ENCODE results near the gene DUSP22. TPM values are rescaled to one million over a fixed set of nuclear protein-coding genes. Genes with fewer than 3 reads are reported as not detected.

The DUSP22 gene
- total and polyA plus RNA-seq, 4 donors, result 23.0 to 65.8 (median 49.3) TPM

DNA sequence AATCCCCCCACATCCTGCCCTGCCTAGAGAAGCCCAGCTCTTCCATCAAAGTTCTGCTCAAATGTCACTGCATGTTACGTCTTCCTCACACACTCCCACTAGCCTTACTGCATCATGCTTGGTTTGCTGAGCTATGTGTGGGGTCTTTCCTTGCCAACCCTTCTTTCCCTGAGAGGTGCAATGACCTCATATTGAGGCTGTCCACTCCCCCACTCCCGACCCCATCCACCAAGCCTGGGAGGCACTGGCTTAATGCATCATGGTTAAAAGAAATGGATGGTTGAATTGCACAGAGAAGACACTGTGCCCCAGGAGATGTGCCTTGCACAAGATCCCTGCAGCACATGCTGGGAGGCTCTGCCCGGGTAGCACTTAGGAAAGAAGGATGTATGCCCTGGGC is 91.6 kb downstream of the DUSP22 start:
- 58 to 64% methylated on average over 3 of the region's 3 CpGs for WGBS, 2 donors
- intact Hi-C loops (cut with DNase I), result no loop called here

DNA sequence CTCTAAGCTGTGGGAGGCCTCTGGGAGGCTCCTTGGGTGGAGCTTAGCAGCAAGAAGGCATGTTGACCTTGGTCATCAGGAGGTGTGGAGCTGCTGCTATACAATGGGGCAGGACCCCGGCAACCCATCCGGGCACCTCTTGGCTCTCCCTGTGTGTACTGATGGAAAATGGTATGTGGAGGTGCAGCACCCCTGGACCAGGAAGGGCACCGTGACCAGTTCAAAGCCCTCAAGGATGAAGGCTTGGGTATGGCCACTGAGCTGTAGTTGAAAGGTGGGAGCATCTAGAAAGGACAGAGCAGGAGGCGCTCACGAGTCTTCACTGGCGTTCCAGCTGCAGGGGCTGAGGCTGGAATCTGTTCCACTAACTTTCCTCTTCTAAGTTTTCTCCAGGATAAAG is 92.6 kb downstream of the DUSP22 start:
- ATAC-seq (ENCODE audit: low FRiP score) (no peak), DNase-seq (no peak)
- WGBS, 2 donors, result 89% methylated on average over 6 of the region's 6 CpGs

More for the DNA sequence above, 91.6 kb downstream of the DUSP22 start:
- DNase-seq (no peak), ATAC-seq (ENCODE audit: low FRiP score) (no peak)
- Histone ChIP-seq H3K27ac (ENCODE audit: low read depth in 1 of 2, low read length in 2 of 2) (no peak overlapping the region), H3K27me3 (ENCODE audit: control insufficient read depth in 1 of 2, insufficient read depth in 2 of 2, low read length in 1 of 2) (no peaks in the 10 kb centered on the region), H3K9me3 (ENCODE audit: control insufficient read depth, low read length) (no peaks in the 10 kb centered on the region), H3K36me3 (ENCODE audit: control insufficient read depth in 1 of 2, insufficient read depth in 2 of 2, low read length in 1 of 2) (no peaks in the 10 kb centered on the region), H3K4me3 (ENCODE audit: low read length in 2 of 2) (no peak overlapping the region), H3K4me1 (ENCODE audit: control insufficient read depth in 1 of 2, insufficient read depth in 2 of 2, low read length in 2 of 2) (no peaks in the 10 kb centered on the region)

DNA sequence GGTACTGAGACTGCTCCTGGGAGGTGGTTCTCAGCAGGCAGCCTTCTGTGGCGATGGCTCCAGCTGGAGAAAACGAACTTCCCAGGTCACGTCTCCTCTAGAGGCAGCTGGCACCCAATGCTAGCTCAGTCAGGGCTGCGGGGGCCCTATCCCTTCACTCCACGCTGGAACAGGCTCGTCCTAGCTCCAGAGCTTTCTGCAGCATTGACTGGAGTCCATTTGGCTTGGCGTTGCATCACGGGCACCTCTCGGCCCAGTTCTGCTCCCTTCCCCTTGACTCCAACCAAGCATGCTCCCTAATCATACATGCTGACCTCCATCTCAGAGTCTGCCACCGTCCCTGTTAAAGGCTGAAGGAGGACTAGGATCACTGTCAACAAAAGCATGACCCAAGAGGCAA is 93.3 kb downstream of the DUSP22 start:
- no peaks in the 10 kb centered on the region for H3K27me3 ChIP-seq (ENCODE audit: control insufficient read depth in 1 of 2, insufficient read depth in 2 of 2, low read length in 1 of 2)
- 83 to 84% methylated on average over 10 of the region's 10 CpGs for WGBS, 2 donors
- no peaks in the 10 kb centered on the region for H3K9me3 ChIP-seq (ENCODE audit: control insufficient read depth, low read length)
- H3K27ac ChIP-seq (ENCODE audit: low read depth in 1 of 2, low read length in 2 of 2), result no peak overlapping the region
- intact Hi-C loops (cut with DNase I), result no loop called here
- no peaks in the 10 kb centered on the region for H3K36me3 ChIP-seq (ENCODE audit: control insufficient read depth in 1 of 2, insufficient read depth in 2 of 2, low read length in 1 of 2)
- H3K4me3 ChIP-seq (ENCODE audit: low read length in 2 of 2), result no peak overlapping the region
- no peak for ATAC-seq (ENCODE audit: low FRiP score)
- no peak for DNase-seq
- no peaks in the 10 kb centered on the region for H3K4me1 ChIP-seq (ENCODE audit: control insufficient read depth in 1 of 2, insufficient read depth in 2 of 2, low read length in 2 of 2)

More for the DNA sequence above, 92.6 kb downstream of the DUSP22 start:
- H3K4me3 ChIP-seq (ENCODE audit: low read length in 2 of 2), result no peak overlapping the region
- no peaks in the 10 kb centered on the region for H3K36me3 ChIP-seq (ENCODE audit: control insufficient read depth in 1 of 2, insufficient read depth in 2 of 2, low read length in 1 of 2)
- H3K4me1 ChIP-seq (ENCODE audit: control insufficient read depth in 1 of 2, insufficient read depth in 2 of 2, low read length in 2 of 2), result no peaks in the 10 kb centered on the region
- no peaks in the 10 kb centered on the region for H3K27me3 ChIP-seq (ENCODE audit: control insufficient read depth in 1 of 2, insufficient read depth in 2 of 2, low read length in 1 of 2)
- H3K9me3 ChIP-seq (ENCODE audit: control insufficient read depth, low read length), result no peaks in the 10 kb centered on the region
- intact Hi-C loops (cut with DNase I), result no loop called here
- no peak overlapping the region for H3K27ac ChIP-seq (ENCODE audit: low read depth in 1 of 2, low read length in 2 of 2)

DNA sequence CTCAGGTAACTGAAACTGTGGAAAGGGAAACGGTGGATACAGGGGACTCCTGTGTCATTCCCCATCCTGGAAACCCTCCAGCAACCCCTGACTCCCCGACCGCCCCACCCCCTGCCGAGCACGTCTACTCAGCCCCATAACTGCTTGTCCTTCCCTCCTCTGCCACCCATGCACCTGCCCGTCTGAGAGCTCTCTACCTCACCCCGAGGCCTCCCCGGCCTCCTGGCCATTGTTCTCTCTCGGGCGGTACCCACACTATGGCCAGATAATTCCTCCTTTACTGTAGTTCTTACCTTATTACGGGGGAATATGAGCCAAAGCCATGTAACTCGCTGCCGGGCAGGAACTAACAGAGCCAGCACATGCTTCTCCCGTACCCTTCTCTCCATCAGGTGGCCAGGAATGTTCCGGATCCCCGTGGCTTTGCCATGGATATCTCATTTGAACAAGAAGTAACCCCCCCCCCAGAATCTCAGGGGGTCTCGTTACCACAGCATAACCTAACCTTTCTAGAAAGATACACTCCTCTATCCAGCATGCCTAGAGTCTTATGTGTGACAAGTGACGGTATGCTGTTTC is 94.5 kb downstream of the DUSP22 start:
- Histone ChIP-seq H3K4me3 (ENCODE audit: low read length in 2 of 2) (no peak overlapping the region), H3K36me3 (ENCODE audit: control insufficient read depth in 1 of 2, insufficient read depth in 2 of 2, low read length in 1 of 2) (no peaks in the 10 kb centered on the region), H3K9me3 (ENCODE audit: control insufficient read depth, low read length) (no peaks in the 10 kb centered on the region), H3K4me1 (ENCODE audit: control insufficient read depth in 1 of 2, insufficient read depth in 2 of 2, low read length in 2 of 2) (no peaks in the 10 kb centered on the region), H3K27ac (ENCODE audit: low read depth in 1 of 2, low read length in 2 of 2) (no peak overlapping the region), H3K27me3 (ENCODE audit: control insufficient read depth in 1 of 2, insufficient read depth in 2 of 2, low read length in 1 of 2) (no peaks in the 10 kb centered on the region)
- no peak for DNase-seq
- intact Hi-C loops (cut with DNase I), result no loop called here
- no peak for ATAC-seq (ENCODE audit: low FRiP score)
- 86 to 90% methylated on average over 18 of the region's 18 CpGs for WGBS, 2 donors

DNA sequence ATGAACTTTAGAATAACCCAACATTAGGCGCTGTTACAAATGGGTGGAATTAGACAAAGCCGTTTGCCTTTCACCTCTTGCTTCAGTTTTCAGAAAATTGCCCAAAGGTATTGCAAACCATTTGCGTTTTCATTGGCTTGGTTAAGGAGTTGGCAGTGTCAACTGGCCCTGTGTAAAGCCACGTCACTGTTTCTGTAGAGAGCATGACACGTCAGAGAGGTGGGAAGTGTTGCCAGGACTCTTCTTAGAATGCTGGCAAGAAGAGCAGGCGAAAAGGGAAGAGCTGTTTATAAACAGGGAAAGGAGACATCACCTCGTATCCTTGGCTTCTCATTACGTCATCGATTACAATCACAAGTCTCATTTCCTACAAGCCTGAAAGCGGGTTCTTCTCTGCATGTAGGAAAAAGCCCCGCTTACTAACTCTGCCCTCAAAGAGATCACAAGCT is 95.0 kb downstream of the DUSP22 start:
- Histone ChIP-seq H3K27me3 (ENCODE audit: control insufficient read depth in 1 of 2, insufficient read depth in 2 of 2, low read length in 1 of 2) (no peaks in the 10 kb centered on the region), H3K36me3 (ENCODE audit: control insufficient read depth in 1 of 2, insufficient read depth in 2 of 2, low read length in 1 of 2) (no peaks in the 10 kb centered on the region), H3K4me3 (ENCODE audit: low read length in 2 of 2) (no peak overlapping the region), H3K27ac (ENCODE audit: low read depth in 1 of 2, low read length in 2 of 2) (no peak overlapping the region), H3K9me3 (ENCODE audit: control insufficient read depth, low read length) (no peaks in the 10 kb centered on the region), H3K4me1 (ENCODE audit: control insufficient read depth in 1 of 2, insufficient read depth in 2 of 2, low read length in 2 of 2) (no peaks in the 10 kb centered on the region)
- no peak for DNase-seq
- 48 to 50% methylated on average over 11 of the region's 11 CpGs for WGBS, 2 donors
- ATAC-seq (ENCODE audit: low FRiP score), result no peak
- intact Hi-C loops (cut with DNase I), result no loop called here

DNA sequence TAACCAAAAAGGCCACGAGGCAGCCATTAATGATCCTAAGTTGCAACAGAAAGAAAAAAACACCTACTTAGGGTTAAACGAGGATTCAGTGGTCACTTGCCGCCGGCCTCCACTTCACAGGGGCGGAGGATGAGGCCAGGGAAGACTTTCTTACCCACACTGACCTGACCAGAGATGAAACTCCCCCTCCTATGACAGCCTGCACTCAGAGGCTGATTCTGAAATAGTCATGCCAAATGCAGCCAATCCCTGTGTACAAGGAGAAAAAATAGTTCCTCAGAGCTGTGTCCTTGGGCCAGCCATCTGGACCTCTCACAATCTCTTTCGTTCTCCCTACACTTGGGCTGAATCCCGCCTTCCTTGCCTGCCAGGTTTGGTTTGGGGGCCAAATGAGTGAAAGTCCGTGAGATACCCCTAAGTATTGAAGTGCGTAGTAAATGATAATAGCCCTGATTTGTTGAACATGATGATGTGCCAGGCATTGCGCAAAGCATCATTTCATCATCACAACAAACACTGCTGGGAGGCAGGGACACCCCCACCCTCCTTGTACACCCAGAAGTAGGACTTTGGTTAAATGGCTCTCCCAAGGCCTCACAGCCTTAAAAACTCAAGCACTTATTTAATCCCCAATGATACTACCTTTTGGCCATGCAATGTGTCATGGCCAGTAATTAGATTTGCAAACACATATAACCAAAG is 96.1 kb downstream of the DUSP22 start:
- Histone ChIP-seq H3K9me3 (ENCODE audit: control insufficient read depth, low read length) (no peaks in the 10 kb centered on the region), H3K36me3 (ENCODE audit: control insufficient read depth in 1 of 2, insufficient read depth in 2 of 2, low read length in 1 of 2) (no peaks in the 10 kb centered on the region), H3K27ac (ENCODE audit: low read depth in 1 of 2, low read length in 2 of 2) (no peak overlapping the region), H3K4me3 (ENCODE audit: low read length in 2 of 2) (no peak overlapping the region), H3K27me3 (ENCODE audit: control insufficient read depth in 1 of 2, insufficient read depth in 2 of 2, low read length in 1 of 2) (no peaks in the 10 kb centered on the region), H3K4me1 (ENCODE audit: control insufficient read depth in 1 of 2, insufficient read depth in 2 of 2, low read length in 2 of 2) (no peaks in the 10 kb centered on the region)
- intact Hi-C loops (cut with DNase I), result no loop called here
- WGBS, 2 donors, result 80 to 81% methylated on average over 10 of the region's 10 CpGs
- no peak for ATAC-seq (ENCODE audit: low FRiP score)
- no peak for DNase-seq

DNA sequence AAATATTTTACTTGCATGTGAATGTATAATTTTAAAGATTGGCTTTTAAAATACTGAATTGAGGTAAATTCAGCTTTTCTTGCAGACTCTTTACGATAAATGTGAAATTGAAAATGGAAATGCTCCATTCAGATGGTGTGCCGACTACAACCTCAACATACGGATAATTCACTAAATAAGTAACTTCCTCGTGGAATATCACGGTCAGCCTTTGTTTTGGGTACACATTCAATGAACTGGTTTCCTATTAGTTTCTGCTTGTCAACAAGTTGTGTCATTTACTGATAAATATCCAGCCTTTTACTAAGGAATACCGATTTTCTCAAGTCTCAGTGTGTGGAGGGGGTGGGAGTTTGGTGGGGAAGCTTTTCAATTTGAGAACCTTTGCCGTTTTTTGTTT is 96.9 kb downstream of the DUSP22 start:
- intact Hi-C loops (cut with DNase I), result no loop called here
- Histone ChIP-seq H3K27ac (ENCODE audit: low read depth in 1 of 2, low read length in 2 of 2) (no peak overlapping the region), H3K4me1 (ENCODE audit: control insufficient read depth in 1 of 2, insufficient read depth in 2 of 2, low read length in 2 of 2) (no peaks in the 10 kb centered on the region), H3K9me3 (ENCODE audit: control insufficient read depth, low read length) (no peaks in the 10 kb centered on the region), H3K27me3 (ENCODE audit: control insufficient read depth in 1 of 2, insufficient read depth in 2 of 2, low read length in 1 of 2) (no peaks in the 10 kb centered on the region), H3K36me3 (ENCODE audit: control insufficient read depth in 1 of 2, insufficient read depth in 2 of 2, low read length in 1 of 2) (no peaks in the 10 kb centered on the region), H3K4me3 (ENCODE audit: low read length in 2 of 2) (no peak overlapping the region)
- 82 to 87% methylated on average over 7 of the region's 7 CpGs for WGBS, 2 donors
- DNase-seq, result no peak
- no peak for ATAC-seq (ENCODE audit: low FRiP score)

DNA sequence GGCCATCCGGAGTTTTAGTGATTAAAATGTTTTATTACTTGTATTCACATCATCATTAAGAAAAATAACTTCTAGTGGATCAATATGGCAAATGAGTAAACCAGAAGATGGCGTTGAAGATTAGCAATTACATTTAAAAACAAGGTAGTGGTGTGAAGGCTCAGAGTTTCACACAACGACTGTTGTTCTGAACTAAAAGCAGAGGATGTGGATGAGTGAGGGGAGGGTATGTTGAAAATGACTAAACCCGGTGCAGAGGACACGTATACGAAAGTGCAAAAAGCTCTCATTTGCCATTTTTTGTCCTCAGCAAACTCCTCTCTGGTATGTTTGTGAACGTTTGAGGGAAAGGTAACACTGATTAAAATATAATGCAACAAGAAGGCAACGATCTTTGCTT is 97.3 kb downstream of the DUSP22 start:
- H3K4me3 ChIP-seq (ENCODE audit: low read length in 2 of 2), result no peak overlapping the region
- DNase-seq (no peak), ATAC-seq (ENCODE audit: low FRiP score) (no peak)
- no peaks in the 10 kb centered on the region for H3K36me3 ChIP-seq (ENCODE audit: control insufficient read depth in 1 of 2, insufficient read depth in 2 of 2, low read length in 1 of 2)
- no peaks in the 10 kb centered on the region for H3K27me3 ChIP-seq (ENCODE audit: control insufficient read depth in 1 of 2, insufficient read depth in 2 of 2, low read length in 1 of 2)
- 58 to 64% methylated on average over 8 of the region's 8 CpGs for WGBS, 2 donors
- H3K9me3 ChIP-seq (ENCODE audit: control insufficient read depth, low read length), result no peaks in the 10 kb centered on the region
- no peaks in the 10 kb centered on the region for H3K4me1 ChIP-seq (ENCODE audit: control insufficient read depth in 1 of 2, insufficient read depth in 2 of 2, low read length in 2 of 2)
- intact Hi-C loops (cut with DNase I), result no loop called here
- no peak overlapping the region for H3K27ac ChIP-seq (ENCODE audit: low read depth in 1 of 2, low read length in 2 of 2)

DNA sequence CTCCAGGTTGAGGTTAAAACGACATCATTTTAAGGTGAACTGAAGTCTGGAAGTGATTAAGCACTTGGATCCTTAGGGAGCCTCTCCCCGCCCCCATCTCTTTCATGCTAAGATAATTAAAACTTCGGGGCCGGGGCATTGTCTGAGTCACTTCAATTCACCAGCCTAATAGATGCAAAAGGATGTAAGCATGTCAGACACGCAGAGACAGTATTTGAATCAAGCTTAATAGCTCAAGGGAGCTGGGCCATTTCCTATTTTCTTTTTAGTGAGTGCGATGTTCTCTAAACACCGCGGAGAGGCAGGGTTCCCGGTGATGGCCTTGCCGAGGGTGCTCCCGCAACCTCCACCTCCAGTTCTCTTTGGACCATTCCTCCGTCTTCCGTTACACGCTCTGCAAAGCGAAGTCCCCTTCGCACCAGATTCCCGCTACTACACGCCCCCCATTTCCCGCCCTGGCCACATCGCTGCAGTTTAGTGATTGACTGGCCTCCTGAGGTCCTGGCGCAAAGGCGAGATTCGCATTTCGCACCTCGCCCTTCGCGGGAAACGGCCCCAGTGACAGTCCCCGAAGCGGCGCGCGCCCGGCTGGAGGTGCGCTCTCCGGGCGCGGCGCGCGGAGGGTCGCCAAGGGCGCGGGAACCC is 98.7 kb downstream of the DUSP22 start:
- intact Hi-C loops (cut with DNase I), result no loop called here

More for the DNA sequence above, 98.7 kb downstream of the DUSP22 start:
- WGBS, 2 donors, result 2% methylated on average over 34 to 44 of the region's 44 CpGs
- H3K36me3 ChIP-seq (ENCODE audit: control insufficient read depth in 1 of 2, insufficient read depth in 2 of 2, low read length in 1 of 2), result no peaks in the 10 kb centered on the region
- H3K9me3 ChIP-seq (ENCODE audit: control insufficient read depth, low read length), result no peaks in the 10 kb centered on the region
- H3K27me3 ChIP-seq (ENCODE audit: control insufficient read depth in 1 of 2, insufficient read depth in 2 of 2, low read length in 1 of 2), result no peaks in the 10 kb centered on the region
- H3K4me1 ChIP-seq (ENCODE audit: control insufficient read depth in 1 of 2, insufficient read depth in 2 of 2, low read length in 2 of 2), result no peaks in the 10 kb centered on the region
- no peak overlapping the region for H3K4me3 ChIP-seq (ENCODE audit: low read length in 2 of 2)
- no peak for ATAC-seq (ENCODE audit: low FRiP score)
- no peak overlapping the region for H3K27ac ChIP-seq (ENCODE audit: low read depth in 1 of 2, low read length in 2 of 2)
- DNase-seq, result no peak
